ENCODE measurements around the gene PAPLN.

GRCh38 chr14:73225496-73225895 lies 11.8 kb upstream of the PAPLN start:
- TF ChIP-seq POLR2AphosphoS5 (IDR thresholded peaks at IDR 0.05) (peak in 1 of 3 donors; percentile 20), POLR2A (IDR thresholded peaks at IDR 0.05) (no peak)
